Skeletal muscle satellite cell (primary cell): ENCODE measurements around the gene RERE.

Experiments used
- H3K27me3 ChIP-seq: 2 replicates; pipeline ENCODE4 v1.7.0; 2013; ENCODE audit warnings: low read length; ENCODE audit not compliant: control insufficient read depth, insufficient read depth
- H3K36me3 ChIP-seq: 2 replicates; pipeline ENCODE4 v1.7.0; 2013; ENCODE audit warnings: mild to moderate bottlenecking, control low read depth, low read length; ENCODE audit not compliant: insufficient read depth
- H3K4me1 ChIP-seq: 2 replicates; pipeline ENCODE4 v1.7.0; 2013; ENCODE audit warnings: low read length; ENCODE audit not compliant: control insufficient read depth, insufficient read depth
- H3K4me2 ChIP-seq: 2 replicates; pipeline ENCODE4 v1.7.0; 2013; ENCODE audit warnings: mild to moderate bottlenecking, low read length
- H3K4me3 ChIP-seq: 2 replicates; pipeline ENCODE4 v1.7.0; 2013; ENCODE audit warnings: low read length
- H3K9ac ChIP-seq: 2 replicates; pipeline ENCODE4 v1.7.0; 2013; ENCODE audit warnings: mild to moderate bottlenecking, low read depth, low read length, moderate library complexity
- H3K9me3 ChIP-seq: replicated peaks from 2 replicates; pipeline ENCODE4 v1.7.0; 2013; ENCODE audit warnings: mild to moderate bottlenecking, control low read depth, low read length

The RERE gene

GRCh38 chr1:8551613-8552489 is 265.6 kb downstream of the RERE start:
- H3K4me2 ChIP-seq, result no peak overlapping the region
- H3K36me3 ChIP-seq, result no peaks in the 10 kb centered on the region
- no peak overlapping the region for H3K4me3 ChIP-seq
- no peaks in the 10 kb centered on the region for H3K27me3 ChIP-seq
- H3K9me3 ChIP-seq, result no peaks in the 10 kb centered on the region
- no peak overlapping the region for H3K9ac ChIP-seq
- peaks cover 6% of the 10 kb centered on the region for H3K4me1 ChIP-seq

- Histone ChIP-seq H3K9ac (no peak overlapping the region), H3K36me3 (no peaks in the 10 kb centered on the region), H3K27me3 (no peaks in the 10 kb centered on the region), H3K9me3 (no peaks in the 10 kb centered on the region), H3K4me3 (no peak overlapping the region), H3K4me1 (peaks cover 6% of the 10 kb centered on the region), H3K4me2 (no peak overlapping the region)
These were observed 266.4 kb downstream of the RERE start for GRCh38 chr1:8551057-8551456.

GRCh38 chr1:8547791-8548190 is 269.6 kb downstream of the RERE start:
- H3K9me3 ChIP-seq, result no peaks in the 10 kb centered on the region
- H3K4me2 ChIP-seq, result no peak overlapping the region
- no peaks in the 10 kb centered on the region for H3K4me1 ChIP-seq
- no peak overlapping the region for H3K4me3 ChIP-seq
- H3K36me3 ChIP-seq, result peaks cover 3% of the 10 kb centered on the region
- no peak overlapping the region for H3K9ac ChIP-seq
- no peaks in the 10 kb centered on the region for H3K27me3 ChIP-seq

GRCh38 chr1:8545078-8545477 is 272.4 kb downstream of the RERE start:
- Histone ChIP-seq H3K4me1 (peaks cover 16% of the 10 kb centered on the region), H3K9ac (no peak overlapping the region), H3K27me3 (no peaks in the 10 kb centered on the region), H3K36me3 (peaks cover 3% of the 10 kb centered on the region), H3K4me3 (no peak overlapping the region), H3K9me3 (no peaks in the 10 kb centered on the region), H3K4me2 (no peak overlapping the region)

- Histone ChIP-seq H3K9me3 (no peaks in the 10 kb centered on the region), H3K27me3 (no peaks in the 10 kb centered on the region), H3K9ac (no peak overlapping the region), H3K4me3 (no peak overlapping the region), H3K4me2 (no peak overlapping the region), H3K36me3 (peaks cover 3% of the 10 kb centered on the region), H3K4me1 (peaks cover 20% of the 10 kb centered on the region)
These were observed 272.8 kb downstream of the RERE start for GRCh38 chr1:8544644-8545043.

GRCh38 chr1:8543965-8544364 is 273.5 kb downstream of the RERE start:
- Histone ChIP-seq H3K27me3 (no peaks in the 10 kb centered on the region), H3K4me1 (peaks cover 21% of the 10 kb centered on the region), H3K4me3 (no peak overlapping the region), H3K36me3 (peaks cover 3% of the 10 kb centered on the region), H3K4me2 (no peak overlapping the region), H3K9me3 (no peaks in the 10 kb centered on the region), H3K9ac (no peak overlapping the region)

GRCh38 chr1:8541961-8542521 is 275.4 kb downstream of the RERE start:
- Histone ChIP-seq H3K4me3 (no peak overlapping the region), H3K27me3 (no peaks in the 10 kb centered on the region), H3K9me3 (no peaks in the 10 kb centered on the region), H3K4me1 (peaks cover 21% of the 10 kb centered on the region), H3K36me3 (peaks cover 3% of the 10 kb centered on the region), H3K9ac (no peak overlapping the region), H3K4me2 (no peak overlapping the region)

- peaks cover 3% of the 10 kb centered on the region for H3K36me3 ChIP-seq
- no peaks in the 10 kb centered on the region for H3K9me3 ChIP-seq
- no peaks in the 10 kb centered on the region for H3K27me3 ChIP-seq
- H3K4me2 ChIP-seq, result peak overlapping the region; percentile 11
- H3K9ac ChIP-seq, result peak overlapping the region; percentile 26
- H3K4me1 ChIP-seq, result peaks cover 21% of the 10 kb centered on the region
- no peak overlapping the region for H3K4me3 ChIP-seq
These were observed 276.5 kb downstream of the RERE start for GRCh38 chr1:8540971-8541370.

- Histone ChIP-seq H3K36me3 (peaks cover 3% of the 10 kb centered on the region), H3K27me3 (no peaks in the 10 kb centered on the region), H3K4me1 (peaks cover 21% of the 10 kb centered on the region), H3K4me3 (no peak overlapping the region), H3K9ac (peak overlapping the region; percentile 29), H3K9me3 (no peaks in the 10 kb centered on the region), H3K4me2 (peak overlapping the region; percentile 56)
These were observed 277.0 kb downstream of the RERE start for GRCh38 chr1:8540261-8540941.

GRCh38 chr1:8539683-8540082 is 277.8 kb downstream of the RERE start:
- H3K27me3 ChIP-seq, result no peaks in the 10 kb centered on the region
- no peak overlapping the region for H3K4me2 ChIP-seq
- H3K9me3 ChIP-seq, result no peaks in the 10 kb centered on the region
- H3K4me3 ChIP-seq, result no peak overlapping the region
- no peak overlapping the region for H3K9ac ChIP-seq
- peaks cover 21% of the 10 kb centered on the region for H3K4me1 ChIP-seq
- peaks cover 1% of the 10 kb centered on the region for H3K36me3 ChIP-seq

- Histone ChIP-seq H3K4me3 (no peak overlapping the region), H3K4me1 (peaks cover 21% of the 10 kb centered on the region), H3K27me3 (no peaks in the 10 kb centered on the region), H3K9ac (no peak overlapping the region), H3K36me3 (no peaks in the 10 kb centered on the region), H3K9me3 (no peaks in the 10 kb centered on the region), H3K4me2 (no peak overlapping the region)
These were observed 278.9 kb downstream of the RERE start for GRCh38 chr1:8538502-8538901.
